CD4-positive, alpha-beta T cell (primary cell): ENCODE measurements around the gene ALLC. TPM values are rescaled to one million over a fixed set of nuclear protein-coding genes. Genes with fewer than 3 reads are reported as not detected.

Experiments used
- ATAC-seq: fragments of 200-7000 bp; cut with Tn5 transposase; one replicate; pipeline ENCODE4 v1.10.0; 2022; ENCODE audit warnings: mild to moderate bottlenecking; ENCODE audit not compliant: poor library complexity
- CTCF ChIA-PET: fragments of 350-600 bp; sonication (Branson Sonifier 250); formaldehyde crosslinking; loops from one replicate; lab custom pipeline; 2021; ENCODE audit warnings: antibody characterized with exemption, inconsistent platforms; lab: Charles Lee
- POLR2A ChIA-PET: fragments of 350-600 bp; sonication (Branson Sonifier 250); formaldehyde crosslinking; loops from one replicate; lab custom pipeline; 2021; ENCODE audit warnings: antibody characterized with exemption, inconsistent platforms; lab: Charles Lee
- DNase-seq, 14 experiments: peaks; one replicate each; pipeline ENCODE4 v3.0.0-alpha.2; 2013 to 2020; ENCODE audit warnings: mixed read lengths in 2 of 14
- H3K27ac ChIP-seq, 2 donors: one replicate each; pipeline versions ENCODE4 v1.5.1 to v1.7.0; 2013; ENCODE audit warnings: low read length in 2 of 2, low read depth in 1 of 2, mild to moderate bottlenecking in 1 of 2
- H3K27me3 ChIP-seq, 2 experiments: 1 replicate in 1 of 2; 2 replicates in 1 of 2; pipeline versions ENCODE4 v1.6.1 to v1.7.0; 2013; ENCODE audit warnings: low read length in 2 of 2, control low read depth in 1 of 2, mild to moderate bottlenecking in 1 of 2, moderate library complexity in 1 of 2; ENCODE audit not compliant: insufficient read depth in 2 of 2, control insufficient read depth in 1 of 2
- H3K36me3 ChIP-seq: one replicate; pipeline ENCODE4 v1.6.1; 2013; ENCODE audit warnings: low read length, control low read depth; ENCODE audit not compliant: insufficient read depth
- H3K4me1 ChIP-seq: one replicate; pipeline ENCODE4 v1.6.1; 2013; ENCODE audit warnings: low read length, control low read depth; ENCODE audit not compliant: insufficient read depth
- H3K4me3 ChIP-seq: one replicate; pipeline ENCODE4 v1.5.1; 2013; ENCODE audit warnings: mild to moderate bottlenecking, low read length, moderate library complexity
- H3K9me3 ChIP-seq, 2 experiments: 1 replicate in 1 of 2; 2 replicates in 1 of 2; pipeline versions ENCODE4 v1.6.1 to v1.7.0; 2013; ENCODE audit warnings: low read length in 2 of 2, mild to moderate bottlenecking in 2 of 2, control low read depth in 1 of 2, moderate library complexity in 1 of 2; ENCODE audit not compliant: control insufficient read depth in 1 of 2, insufficient read depth in 1 of 2
- H3K27ac Mint-ChIP-seq: one replicate; pipeline ENCODE4 v1.8.0; 2020; ENCODE audit warnings: mixed read lengths
- H3K27me3 Mint-ChIP-seq: one replicate; pipeline ENCODE4 v1.8.0; 2021; ENCODE audit warnings: mixed read lengths
- H3K36me3 Mint-ChIP-seq: one replicate; pipeline ENCODE4 v1.8.0; 2021; ENCODE audit warnings: low read depth, mixed read lengths
- H3K4me1 Mint-ChIP-seq: one replicate; pipeline ENCODE4 v1.8.0; 2021; ENCODE audit warnings: low read depth, mixed read lengths
- H3K4me3 Mint-ChIP-seq: one replicate; pipeline ENCODE4 v1.8.0; 2020; ENCODE audit warnings: mild to moderate bottlenecking, mixed read lengths
- H3K9me3 Mint-ChIP-seq: one replicate; pipeline ENCODE4 v1.8.0; 2020; ENCODE audit warnings: mixed read lengths
- CTCF ChIP-seq: fragments of 200-600 bp; IDR thresholded peaks from one replicate; pipeline ENCODE4 v1.8.0; 2022; ENCODE audit warnings: antibody characterized with exemption, mild to moderate bottlenecking
- intact Hi-C, 2 experiments: fragments of 100-400 bp; cut with DNase I in 1 of 2; cut with micrococcal nuclease in 1 of 2; formaldehyde crosslinking; loops; one replicate each; pipeline versions ENCODE4 v1.15.1 to v1.9.0; 2023 to 2025; cut with DNase I, micrococcal nuclease
- total RNA-seq, 174 experiments: library from RNA in 2 of 174; stranded (reverse) in 2 of 174; gene quantifications; one replicate each; pipeline ENCODE4 v1.2.3 and lab custom pipeline; 2021 to 2026

ALLC gene
- total RNA-seq, 2 experiments from 2014 or later, result not detected

- intact Hi-C loops, result no loop called here
- DNase-seq (no peak), ATAC-seq (no peak)
- peaks cover 0 to 20% of the 10 kb centered on the region in 2 experiments for H3K9me3 ChIP-seq
- H3K27me3 ChIP-seq, result no peaks in the 10 kb centered on the region
- no peak overlapping the region for H3K4me3 ChIP-seq
- no peaks in the 10 kb centered on the region for H3K36me3 ChIP-seq
- ChIA-PET CTCF (no interaction called here), POLR2A (no interaction called here)
- peaks cover 4% of the 10 kb centered on the region for H3K4me1 ChIP-seq
- Mint-ChIP-seq H3K36me3 (peaks cover 4% of the 10 kb centered on the region), H3K9me3 (peaks cover 2% of the 10 kb centered on the region), H3K27me3 (no peaks in the 10 kb centered on the region), H3K4me1 (peaks cover 7% of the 10 kb centered on the region), H3K27ac (no peak overlapping the region), H3K4me3 (no peak overlapping the region)
- H3K27ac ChIP-seq, result no peak overlapping the region
- TF ChIP-seq CTCF, result no peak
Measured at GRCh38 chr2:3610415-3610814, 47.6 kb upstream of the ALLC start.

- Mint-ChIP-seq H3K4me1 (peaks cover 7% of the 10 kb centered on the region), H3K36me3 (peaks cover 4% of the 10 kb centered on the region), H3K27me3 (no peaks in the 10 kb centered on the region), H3K4me3 (no peak overlapping the region), H3K9me3 (peaks cover 2% of the 10 kb centered on the region), H3K27ac (no peak overlapping the region)
- Histone ChIP-seq H3K27ac (no peak overlapping the region), H3K27me3 (no peaks in the 10 kb centered on the region), H3K9me3 (peaks cover 0 to 23% of the 10 kb centered on the region in 2 experiments), H3K4me1 (peaks cover 4% of the 10 kb centered on the region), H3K4me3 (no peak overlapping the region), H3K36me3 (no peaks in the 10 kb centered on the region)
- POLR2A ChIA-PET, result no interaction called here
- no peak for TF ChIP-seq CTCF
- intact Hi-C loops, result no loop called here
- CTCF ChIA-PET, result no interaction called here
- ATAC-seq (no peak), DNase-seq (no peak)
Measured at GRCh38 chr2:3610881-3611505, 47.0 kb upstream of the ALLC start.

- Histone ChIP-seq H3K4me3 (no peak overlapping the region), H3K27me3 (no peaks in the 10 kb centered on the region), H3K27ac (no peak overlapping the region), H3K36me3 (no peaks in the 10 kb centered on the region), H3K4me1 (peaks cover 4% of the 10 kb centered on the region), H3K9me3 (peaks cover 0 to 29% of the 10 kb centered on the region in 2 experiments)
- Mint-ChIP-seq H3K36me3 (peaks cover 4% of the 10 kb centered on the region), H3K27me3 (no peaks in the 10 kb centered on the region), H3K9me3 (peaks cover 2% of the 10 kb centered on the region), H3K4me1 (peaks cover 7% of the 10 kb centered on the region), H3K27ac (no peak overlapping the region), H3K4me3 (no peak overlapping the region)
- TF ChIP-seq CTCF, result no peak
- ChIA-PET POLR2A (no interaction called here), CTCF (no interaction called here)
- ATAC-seq, result no peak
- intact Hi-C loops, result no loop called here
- no peak for DNase-seq
Measured at GRCh38 chr2:3611589-3611988, 46.4 kb upstream of the ALLC start.
